ENCODE results near the gene KYNU. TPM values are rescaled to one million over a fixed set of nuclear protein-coding genes. Genes with fewer than 3 reads are reported as not detected.
"Not testable (repeated sequence)": the region's sequence is repeated elsewhere in the genome, so short reads cannot be mapped to it uniquely, and the experiment has no call there.

The KYNU gene
- polyA plus RNA-seq, 4 donors: 5.6 to 8.7 (median 6.1) TPM

DNA sequence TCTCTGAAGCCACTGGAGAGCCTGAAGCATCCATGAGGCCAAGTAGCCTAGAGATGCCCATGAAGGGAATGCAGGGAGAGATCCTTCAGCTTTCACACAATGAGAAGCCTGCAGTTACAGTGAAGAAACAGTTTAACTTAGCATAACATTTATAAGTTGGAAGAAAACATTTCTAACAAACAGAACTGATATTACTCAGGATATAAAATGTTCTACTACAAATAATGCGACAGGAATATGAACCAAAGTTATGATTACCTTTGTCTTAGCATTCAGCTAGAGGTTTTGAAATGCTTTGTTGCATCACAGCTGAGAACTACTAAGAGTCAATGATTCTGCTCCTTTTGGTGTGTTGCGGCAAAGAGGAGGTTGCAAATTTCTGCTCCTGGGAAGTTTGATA is 6.9 kb upstream of the KYNU start:
- no peak for DNase-seq (ENCODE audit: low read depth in 4 of 4, low spot score in 3 of 4)

DNA sequence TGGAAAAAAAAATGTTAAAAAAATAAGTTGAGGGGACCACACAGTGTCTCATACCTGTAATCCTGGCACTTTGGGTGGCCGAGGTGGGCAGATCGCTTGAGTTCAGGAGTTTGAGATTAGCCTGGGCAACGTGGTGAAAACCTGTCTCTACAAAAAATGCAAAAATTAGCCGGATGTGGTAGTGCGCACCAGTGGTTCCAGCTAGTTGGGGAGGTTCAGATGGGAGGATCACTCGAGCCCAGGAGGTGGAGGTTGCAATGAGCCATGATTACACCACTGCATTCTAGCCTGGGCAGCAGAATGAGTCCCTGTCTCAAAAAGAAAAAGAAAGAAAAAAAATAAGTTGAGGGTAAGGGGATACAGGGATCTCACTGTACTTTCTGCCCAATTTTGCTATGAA is 6.1 kb upstream of the KYNU start:
- DNase-seq (ENCODE audit: low read depth in 4 of 4, low spot score in 3 of 4): no peak

DNA sequence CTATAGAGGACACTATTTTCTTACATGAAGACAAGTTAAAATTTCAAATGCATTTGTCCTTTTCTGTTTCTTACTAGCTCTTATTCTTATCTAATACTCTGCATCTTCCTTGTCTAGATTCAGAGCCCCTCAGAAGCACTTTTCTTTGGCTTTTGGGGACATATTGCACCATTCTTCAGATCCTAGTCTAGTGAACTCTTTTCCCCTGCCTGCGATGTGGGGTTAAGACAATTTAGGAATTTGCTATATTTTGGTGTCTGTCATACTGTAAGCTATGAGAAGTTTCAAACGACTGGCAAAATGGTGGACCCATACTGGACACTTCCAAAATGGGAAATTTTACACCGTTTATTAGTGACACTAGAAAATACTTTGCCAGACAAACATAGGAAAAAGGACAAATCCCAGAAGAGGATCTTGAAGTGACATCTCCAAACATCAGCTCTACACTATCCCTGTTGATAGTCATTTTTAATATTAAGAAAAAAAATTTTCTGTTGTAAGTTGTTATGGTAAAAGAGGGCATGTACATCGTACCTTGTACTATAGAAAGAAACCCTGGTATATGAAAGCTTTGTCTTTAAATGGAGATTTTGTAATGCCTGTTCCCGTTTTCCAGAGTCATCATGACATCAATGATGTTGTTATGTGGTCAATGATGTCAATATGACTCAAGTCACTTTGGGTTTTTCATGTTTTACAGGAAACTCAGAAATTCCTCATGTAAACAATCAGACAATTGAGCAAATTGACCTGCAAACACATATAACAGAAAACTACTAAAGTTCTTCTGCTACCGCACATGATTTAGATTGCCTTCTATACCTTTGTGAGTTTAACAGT is 4.4 kb upstream of the KYNU start:
- DNase-seq (ENCODE audit: low read depth in 4 of 4, low spot score in 3 of 4): no peak

DNA sequence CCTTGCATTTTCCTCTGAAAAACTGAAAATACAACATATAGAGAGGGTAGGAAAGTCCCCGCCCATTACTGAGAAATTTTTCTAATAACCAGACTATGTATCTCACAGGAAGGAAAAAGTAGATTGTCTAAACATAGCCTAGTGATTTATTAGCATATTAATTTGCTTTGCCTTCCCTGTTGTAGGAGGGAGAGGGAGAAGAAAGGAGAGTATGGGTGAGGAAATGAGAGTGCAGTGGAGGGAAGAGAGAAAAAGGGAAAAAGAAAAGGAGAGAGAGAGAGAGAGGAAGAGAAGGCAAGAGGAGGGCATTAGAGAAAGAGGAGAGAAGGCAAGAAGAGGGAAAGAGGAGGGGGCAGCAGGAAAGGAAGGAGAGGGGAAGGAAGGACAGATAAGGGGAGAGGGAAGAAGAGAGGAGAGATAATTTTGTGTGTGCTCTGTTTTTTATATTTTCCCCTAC is 3.6 kb upstream of the KYNU start:
- DNase-seq (ENCODE audit: low read depth in 4 of 4, low spot score in 3 of 4): no peak

DNA sequence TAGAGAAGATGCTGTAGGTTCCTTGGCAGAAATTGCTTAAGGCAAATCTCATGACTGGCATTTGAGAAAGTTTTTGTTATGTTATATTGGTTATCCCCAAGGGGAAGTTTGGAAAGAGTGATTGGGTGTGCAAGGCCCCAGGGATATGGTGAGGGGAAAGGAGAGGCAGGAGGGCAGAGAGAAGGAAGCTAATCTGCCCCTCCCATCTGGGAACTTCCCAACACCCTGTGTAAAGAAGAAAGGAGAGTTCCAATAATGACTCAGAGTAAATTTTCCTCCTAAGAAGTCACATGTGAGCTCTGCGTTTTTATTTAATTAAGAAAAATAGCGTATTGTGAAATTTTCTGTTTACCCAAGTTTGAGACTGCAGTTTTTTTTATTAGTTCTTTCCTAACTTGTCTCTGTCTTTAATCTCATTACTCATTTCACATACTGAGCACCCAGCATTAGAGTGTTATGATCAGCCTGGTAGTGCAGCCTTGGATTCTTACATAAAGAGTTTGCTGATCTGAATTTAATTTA is 3.1 kb upstream of the KYNU start:
- DNase-seq (ENCODE audit: low read depth in 4 of 4, low spot score in 3 of 4): no peak

DNA sequence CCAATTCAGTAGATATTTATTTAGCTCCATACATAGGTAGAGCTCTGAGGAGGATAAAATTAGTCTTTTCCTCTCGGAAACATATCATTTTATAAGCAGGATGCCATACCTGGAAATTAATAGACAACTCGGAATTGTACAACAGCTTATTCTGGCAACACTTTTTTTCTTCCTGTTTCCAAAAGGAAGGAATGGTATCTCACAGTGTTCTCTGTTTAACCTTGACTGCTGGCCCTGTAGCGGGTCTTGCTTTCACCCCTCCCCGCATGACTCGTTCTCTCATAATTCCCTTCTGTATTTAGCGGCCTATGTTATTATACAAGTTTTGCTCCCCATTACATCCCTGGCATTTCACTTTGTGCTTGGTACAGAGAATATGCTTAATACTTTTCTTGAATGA is 2.5 kb upstream of the KYNU start:
- no peak for DNase-seq (ENCODE audit: low read depth in 4 of 4, low spot score in 3 of 4)

DNA sequence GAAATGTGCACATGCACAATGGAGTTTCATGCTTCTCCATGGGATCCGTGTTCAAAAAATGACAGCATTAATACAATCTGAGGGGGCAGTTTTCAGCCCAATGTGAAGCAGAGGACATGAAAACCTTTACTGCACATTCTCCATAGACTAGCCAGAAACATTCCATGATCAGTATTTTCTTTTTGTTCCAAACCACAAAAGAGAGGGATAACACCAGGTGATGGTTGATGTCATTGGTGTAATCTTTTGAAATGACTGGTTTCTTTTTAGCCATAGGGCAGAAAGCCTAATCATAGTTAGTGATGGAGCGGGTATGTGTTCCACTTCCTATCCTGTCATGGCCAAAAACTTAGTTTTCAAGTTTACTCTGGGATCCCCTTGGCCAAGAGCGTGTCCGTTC is 1.8 kb upstream of the KYNU start:
- DNase-seq (ENCODE audit: low read depth in 4 of 4, low spot score in 3 of 4): no peak

DNA sequence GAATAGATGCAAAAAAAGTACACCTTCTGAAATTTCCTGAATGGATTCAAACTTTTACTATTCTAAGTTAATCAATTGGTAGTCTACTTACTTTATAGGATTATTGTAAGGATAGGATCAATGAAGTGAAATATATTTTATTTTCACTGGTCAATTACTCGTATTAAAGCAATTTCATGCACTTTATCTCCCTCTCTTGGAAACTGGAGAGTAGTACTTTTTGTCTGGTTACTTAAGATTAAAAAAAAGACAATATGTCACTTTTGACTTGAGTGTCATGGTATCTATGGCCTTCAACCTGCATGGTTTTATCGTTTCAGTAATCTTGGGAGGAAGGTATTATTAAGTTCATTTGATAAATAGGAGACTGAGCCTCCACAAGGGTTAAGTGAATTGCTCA is 1.0 kb upstream of the KYNU start:
- no peak for DNase-seq (ENCODE audit: low read depth in 4 of 4, low spot score in 3 of 4)

DNA sequence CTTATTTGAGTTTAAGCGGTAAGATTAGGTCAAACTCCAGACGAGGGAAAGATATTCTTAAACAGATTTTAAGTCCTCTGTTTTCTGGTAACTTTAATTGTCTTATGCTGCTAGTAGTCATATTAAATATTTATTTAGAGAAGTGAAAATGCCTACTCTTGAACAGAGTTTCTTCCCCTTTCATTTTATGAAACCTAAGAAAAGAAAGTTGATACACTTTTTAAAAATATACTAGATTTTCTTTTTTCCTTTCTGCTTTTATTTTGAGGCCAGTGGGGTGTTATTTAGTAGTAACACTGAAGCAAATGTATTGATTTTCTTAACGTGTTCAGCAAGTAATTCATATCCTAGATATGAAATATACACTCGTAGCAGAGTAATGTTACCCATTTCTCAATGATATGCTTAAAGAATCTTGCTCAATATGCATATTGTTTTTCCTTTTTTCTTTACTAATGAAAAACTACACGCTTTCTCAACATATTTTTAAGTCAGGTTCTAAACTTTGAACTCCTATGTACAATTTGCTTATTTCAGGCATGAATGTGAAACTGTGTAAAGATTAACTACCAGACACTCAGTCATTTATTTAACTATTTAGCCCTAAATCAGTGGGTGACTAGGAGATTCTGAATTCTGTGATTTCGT is 691 bp downstream of the KYNU start:
- no peak for DNase-seq (ENCODE audit: low read depth in 4 of 4, low spot score in 3 of 4)

DNA sequence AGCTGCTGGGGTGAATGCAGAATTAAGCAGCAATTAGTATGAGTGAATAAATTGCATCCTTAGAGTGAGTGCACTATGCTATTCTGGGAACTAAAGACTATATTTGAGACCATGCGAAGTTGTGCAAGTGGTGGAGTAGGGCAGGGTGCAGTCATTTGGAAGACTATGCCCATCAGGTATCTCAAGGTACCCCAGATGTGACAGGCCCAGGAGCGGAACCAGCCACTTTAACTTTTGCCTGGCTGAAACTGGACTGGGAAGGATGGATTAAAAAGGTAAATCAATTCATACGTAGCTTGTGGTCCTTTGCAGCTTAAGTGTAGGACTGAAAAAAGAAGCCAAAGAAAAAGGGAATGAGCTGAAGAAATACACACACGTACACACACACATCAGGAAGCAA is 1.7 kb downstream of the KYNU start:
- no peak for DNase-seq (ENCODE audit: low read depth in 4 of 4, low spot score in 3 of 4)

DNA sequence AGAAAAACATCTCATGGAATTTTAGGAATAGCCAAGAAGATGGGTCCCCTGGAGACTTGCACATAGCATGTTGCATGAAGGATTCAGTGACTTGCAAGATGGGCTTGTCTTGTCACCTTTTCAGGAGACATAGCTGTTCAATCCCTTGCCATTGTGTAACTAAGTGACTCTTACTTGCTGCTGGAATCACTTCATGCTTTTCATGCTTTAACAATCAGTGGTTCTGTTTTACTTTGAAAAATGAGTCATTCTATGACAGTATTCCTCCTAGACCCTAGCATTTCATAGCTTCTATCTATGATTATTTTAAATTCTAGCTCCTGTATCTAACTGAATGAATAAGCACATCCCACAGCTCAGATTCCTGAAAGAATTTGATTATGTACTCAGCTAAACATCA is 2.8 kb downstream of the KYNU start:
- no peak for DNase-seq (ENCODE audit: low read depth in 4 of 4, low spot score in 3 of 4)

DNA sequence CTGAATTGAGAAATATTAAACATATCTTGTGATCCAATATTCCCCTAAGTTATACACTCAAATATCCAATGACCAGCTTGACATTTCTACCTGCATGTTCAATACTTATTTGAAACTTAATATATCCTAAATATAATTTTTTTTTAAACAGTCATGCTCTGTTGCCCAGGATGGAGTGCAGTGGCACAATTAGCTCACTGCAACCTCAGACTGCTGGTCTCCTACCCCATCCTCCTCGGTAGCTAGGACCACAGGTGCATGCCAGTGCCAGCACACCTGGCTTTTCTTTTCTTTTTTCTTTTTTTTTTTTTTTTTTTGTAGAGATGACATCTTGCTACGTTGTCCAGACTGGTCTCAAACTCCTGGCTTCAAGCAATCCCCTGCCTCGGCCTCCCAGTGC is 4.2 kb downstream of the KYNU start:
- DNase-seq (ENCODE audit: low read depth in 4 of 4, low spot score in 3 of 4): no peak

DNA sequence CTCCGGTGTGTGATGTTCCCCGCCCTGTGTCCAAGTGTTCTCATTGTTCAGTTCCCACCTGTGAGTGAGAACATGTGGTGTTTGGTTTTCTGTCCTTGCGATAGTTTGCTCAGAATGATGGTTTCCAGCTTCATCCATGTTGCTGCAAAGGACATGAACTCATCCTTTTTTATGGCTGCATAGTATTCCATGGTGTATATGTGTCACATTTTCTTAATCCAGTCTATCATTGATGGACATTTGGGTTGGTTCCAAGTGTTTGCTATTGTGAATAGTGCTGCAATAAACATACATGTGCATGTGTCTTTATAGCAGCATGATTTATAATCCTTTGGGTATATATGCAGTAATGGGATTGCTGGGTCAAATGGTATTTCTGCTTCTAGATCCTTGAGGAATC is 5.0 kb downstream of the KYNU start:
- DNase-seq (ENCODE audit: low read depth in 4 of 4, low spot score in 3 of 4): not testable (repeated sequence)

DNA sequence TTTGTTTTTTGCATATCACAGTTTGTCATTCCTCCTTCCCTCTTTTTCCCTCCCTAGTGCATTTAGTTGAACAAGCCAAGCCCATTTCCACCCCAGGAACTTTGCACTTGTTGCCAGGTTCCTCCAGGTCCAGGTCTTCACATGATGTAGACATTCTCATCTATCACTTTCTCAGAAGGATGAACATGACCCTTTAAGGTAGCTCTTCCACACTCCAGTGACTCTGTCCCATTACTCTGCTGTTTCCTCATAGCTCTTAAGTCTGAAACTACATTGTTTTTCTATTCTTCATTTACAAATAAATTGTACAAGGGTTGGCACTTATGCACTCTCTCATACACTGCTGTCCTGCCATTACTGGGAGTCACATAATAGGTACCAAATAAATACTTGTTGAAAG is 6.1 kb downstream of the KYNU start:
- no peak for DNase-seq (ENCODE audit: low read depth in 4 of 4, low spot score in 3 of 4)

DNA sequence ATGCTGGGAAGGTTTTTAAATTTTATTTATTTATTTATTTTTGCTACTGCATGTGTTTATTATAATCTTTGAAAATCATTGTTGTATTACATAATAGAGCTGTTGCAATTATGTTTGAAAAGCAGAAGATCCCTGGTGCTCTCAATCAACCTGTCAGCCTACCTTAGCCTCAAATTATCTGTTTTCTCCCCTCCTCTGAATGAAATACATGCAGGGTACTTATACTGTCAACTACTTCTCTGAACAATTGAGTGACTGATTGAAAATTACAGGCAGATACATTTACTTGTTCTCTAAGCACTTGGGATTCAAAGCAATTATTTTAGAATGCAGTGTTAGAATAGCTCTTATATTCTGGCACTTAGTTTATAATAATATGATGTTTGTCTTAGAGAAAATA is 8.1 kb downstream of the KYNU start:
- no peak for DNase-seq (ENCODE audit: low read depth in 4 of 4, low spot score in 3 of 4)

DNA sequence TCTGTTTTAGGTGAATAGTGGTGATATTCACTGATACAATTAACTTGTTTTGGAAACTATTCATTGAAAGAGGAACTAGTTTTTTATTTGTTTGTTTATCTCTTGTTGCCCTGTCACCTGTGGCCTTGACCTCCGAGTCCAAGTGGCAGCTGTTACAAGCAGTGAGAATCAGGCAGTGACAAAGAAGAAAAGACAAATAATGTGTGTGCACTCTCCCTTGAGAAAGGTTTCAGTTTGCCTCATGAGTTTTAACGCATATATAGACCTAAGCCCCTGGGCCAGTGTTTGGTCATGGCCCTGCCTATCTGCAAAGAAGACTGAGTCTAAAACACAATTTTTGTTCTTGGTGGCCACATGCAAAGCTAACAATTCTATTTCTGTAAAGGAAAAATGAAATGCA is 15.3 kb downstream of the KYNU start:
- DNase-seq (ENCODE audit: low read depth in 4 of 4, low spot score in 3 of 4): no peak

DNA sequence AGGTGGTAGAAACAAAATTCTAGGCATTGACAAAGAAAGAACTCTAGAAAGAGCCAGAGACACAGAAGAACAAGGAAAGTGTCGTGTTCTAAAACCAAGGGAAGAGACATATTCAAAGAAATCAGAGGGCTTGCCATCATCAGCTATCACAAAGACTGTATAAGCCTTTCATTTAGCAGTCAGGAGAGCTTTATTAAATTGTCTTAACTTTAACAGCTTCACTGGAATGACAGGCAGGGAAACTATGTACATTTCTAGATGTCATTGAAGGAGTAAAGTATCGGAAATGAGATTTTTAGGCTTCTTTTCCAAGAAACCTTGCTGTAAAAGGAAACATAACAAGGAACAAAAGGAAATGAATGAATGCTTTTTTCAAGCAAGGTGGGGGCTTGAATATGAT is 15.8 kb downstream of the KYNU start:
- no peak for DNase-seq (ENCODE audit: low read depth in 4 of 4, low spot score in 3 of 4)

DNA sequence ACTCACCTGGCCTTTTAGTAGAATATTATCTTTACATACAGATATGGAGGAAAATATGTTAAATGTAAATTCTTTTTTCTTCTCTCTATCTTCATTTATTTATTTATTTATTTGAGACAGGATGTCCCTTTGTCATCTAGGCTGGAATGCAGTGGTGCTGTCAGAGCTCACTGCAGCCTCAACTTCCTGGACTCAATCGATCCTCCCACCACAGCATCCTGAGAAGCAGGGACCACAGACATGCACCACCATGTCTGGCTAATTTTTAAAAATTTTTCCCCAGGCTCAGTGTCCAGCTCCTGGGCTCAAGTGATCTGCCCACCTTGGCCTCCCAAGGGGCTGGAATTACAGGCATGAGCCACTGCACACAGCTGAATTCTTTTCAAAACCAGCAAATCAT is 20.3 kb downstream of the KYNU start:
- no peak for DNase-seq (ENCODE audit: low read depth in 4 of 4, low spot score in 3 of 4)

DNA sequence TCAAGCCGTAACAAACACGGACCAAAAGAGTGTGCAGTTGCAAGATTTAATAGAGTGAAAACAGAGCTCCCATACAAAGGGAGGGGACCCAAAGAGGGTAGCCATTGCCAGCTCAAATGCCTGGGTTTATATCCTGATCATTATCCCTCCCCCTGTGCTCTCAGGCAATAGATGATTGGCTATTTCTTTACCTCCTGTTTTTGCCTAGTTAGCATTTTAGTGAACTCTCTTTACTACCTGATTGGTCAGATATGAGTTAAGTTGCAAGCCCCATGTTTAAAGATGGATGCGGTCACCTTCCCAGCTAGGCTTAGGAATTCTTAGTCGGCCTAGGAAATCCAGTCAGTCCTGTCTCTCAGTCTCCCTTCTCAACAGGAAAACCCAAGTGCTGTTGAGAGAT is 22.9 kb downstream of the KYNU start:
- DNase-seq (ENCODE audit: low read depth in 4 of 4, low spot score in 3 of 4): not testable (repeated sequence)

DNA sequence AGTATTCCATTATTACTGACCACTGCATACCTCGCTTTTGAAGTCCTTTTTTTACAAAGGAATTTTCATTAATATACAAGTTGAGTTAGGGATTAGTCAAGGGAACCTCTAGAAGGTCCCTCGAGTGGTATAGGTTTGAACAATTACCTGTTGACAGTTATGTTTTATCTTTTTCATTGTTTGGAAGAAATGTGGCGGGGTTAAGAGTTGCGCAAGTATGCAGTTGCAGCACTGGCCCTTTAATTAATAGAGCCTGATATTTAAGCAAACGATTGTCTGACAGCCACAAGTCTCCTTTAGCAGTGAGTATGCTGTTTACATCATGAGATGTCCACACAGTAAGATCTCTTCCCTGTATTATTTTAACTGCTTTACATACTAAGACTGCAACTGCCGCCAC is 24.3 kb downstream of the KYNU start:
- DNase-seq (ENCODE audit: low read depth in 4 of 4, low spot score in 3 of 4): no peak

DNA sequence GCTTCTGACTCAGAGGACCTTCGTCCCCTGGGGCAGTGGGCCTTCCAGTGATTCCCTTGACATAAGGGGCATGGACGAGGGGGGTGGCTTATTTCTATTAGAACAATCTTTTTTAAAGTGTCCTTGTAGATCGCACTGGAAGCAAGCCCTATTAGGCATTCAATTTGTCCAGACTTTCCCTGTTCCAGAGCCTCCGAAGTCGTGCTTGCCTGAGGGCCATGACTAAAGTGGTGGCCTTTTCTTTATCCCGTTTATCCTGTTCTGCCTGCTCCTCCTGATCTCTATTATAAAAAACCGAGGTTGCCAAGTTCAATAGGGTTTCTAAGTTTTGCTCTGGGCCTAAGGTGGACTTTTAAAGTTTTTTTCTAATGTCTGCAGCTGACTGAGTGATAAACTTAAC is 26.3 kb downstream of the KYNU start:
- DNase-seq (ENCODE audit: low read depth in 4 of 4, low spot score in 3 of 4): not testable (repeated sequence)

DNA sequence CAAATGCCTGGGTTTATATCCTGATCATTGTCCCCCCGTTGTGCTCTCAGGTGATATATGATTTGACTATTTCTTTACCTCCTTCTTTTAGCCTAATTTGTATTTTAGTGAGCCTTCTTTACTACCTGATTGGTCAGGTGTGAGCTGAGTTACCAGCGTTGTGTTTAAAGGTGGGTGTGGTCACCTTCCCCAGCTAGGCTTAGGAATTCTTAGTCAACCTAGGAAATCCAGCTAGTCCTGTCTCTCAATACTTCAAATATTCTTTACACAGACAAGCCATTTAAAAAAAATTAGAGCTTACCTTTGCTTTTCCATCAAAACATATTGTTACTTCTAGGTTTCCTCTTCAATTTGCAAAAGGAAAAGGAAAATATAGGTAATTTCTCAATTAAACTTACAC is 30.2 kb downstream of the KYNU start:
- DNase-seq (ENCODE audit: low read depth in 4 of 4, low spot score in 3 of 4): no peak

All from right renal pelvis (tissue), 4 donors.